C4-2B (cell line): ENCODE data around the gene PADI3.

Source experiments
- CTCF ChIP-seq: fragments of 450-650 bp; conservative IDR thresholded peaks from 2 replicates; pipeline ENCODE4 v1.5.1; 2017; ENCODE audit warnings: mild to moderate bottlenecking
- ZFX ChIP-seq: fragments of 450-650 bp; IDR thresholded peaks from 2 replicates; pipeline ENCODE4 v1.6.1; 2017

GRCh38 chr1:17277511-17278159 is 28.7 kb downstream of the PADI3 start:
- TF ChIP-seq CTCF (no peak), ZFX (no peak)
